Loucy (cell line): ENCODE results near the gene SPC24.

Experiments
- EZH2phosphoT487 ChIP-seq: fragments of 200-600 bp; IDR thresholded peaks from 2 replicates; pipeline ENCODE4 v1.6.1; 2018; ENCODE audit warnings: antibody characterized with exemption, mild to moderate bottlenecking, moderate library complexity, borderline replicate concordance
- TF ChIP-seq, protein P1 (sequence below): fragments of 200-600 bp; sonication (generic); conservative IDR thresholded peaks from 2 replicates; pipeline ENCODE4 v1.5.1; 2014; ENCODE audit warnings: mild to moderate bottlenecking, antibody characterized with exemption, low read length

- TF ChIP-seq, protein P1, sequence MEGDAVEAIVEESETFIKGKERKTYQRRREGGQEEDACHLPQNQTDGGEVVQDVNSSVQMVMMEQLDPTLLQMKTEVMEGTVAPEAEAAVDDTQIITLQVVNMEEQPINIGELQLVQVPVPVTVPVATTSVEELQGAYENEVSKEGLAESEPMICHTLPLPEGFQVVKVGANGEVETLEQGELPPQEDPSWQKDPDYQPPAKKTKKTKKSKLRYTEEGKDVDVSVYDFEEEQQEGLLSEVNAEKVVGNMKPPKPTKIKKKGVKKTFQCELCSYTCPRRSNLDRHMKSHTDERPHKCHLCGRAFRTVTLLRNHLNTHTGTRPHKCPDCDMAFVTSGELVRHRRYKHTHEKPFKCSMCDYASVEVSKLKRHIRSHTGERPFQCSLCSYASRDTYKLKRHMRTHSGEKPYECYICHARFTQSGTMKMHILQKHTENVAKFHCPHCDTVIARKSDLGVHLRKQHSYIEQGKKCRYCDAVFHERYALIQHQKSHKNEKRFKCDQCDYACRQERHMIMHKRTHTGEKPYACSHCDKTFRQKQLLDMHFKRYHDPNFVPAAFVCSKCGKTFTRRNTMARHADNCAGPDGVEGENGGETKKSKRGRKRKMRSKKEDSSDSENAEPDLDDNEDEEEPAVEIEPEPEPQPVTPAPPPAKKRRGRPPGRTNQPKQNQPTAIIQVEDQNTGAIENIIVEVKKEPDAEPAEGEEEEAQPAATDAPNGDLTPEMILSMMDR = no peak
- no peak for TF ChIP-seq EZH2phosphoT487
Measured at GRCh38 chr19:11151181-11151580, 4.4 kb downstream of the SPC24 start.
